K562 (cell line): ENCODE measurements around the gene SC5D. TPM values are rescaled to one million over a fixed set of nuclear protein-coding genes. Genes with fewer than 3 reads are reported as not detected.

Experiments
- ATAC-seq: fragments of 200-7000 bp; cut with Tn5 transposase; 3 replicates; pipeline ENCODE4 v1.9.1; 2020; ENCODE audit warnings: moderate library complexity
- BruUV-seq: library from RNA; stranded (reverse); fragments of 400-500 nt; replicated peaks from 2 replicates; lab custom pipeline; 2021; lab: Mats Ljungman, UMichigan
- CTCF ChIA-PET: fragments of 300-600 bp; formaldehyde crosslinking; extraction: SDS; loops from one replicate; lab custom pipeline; 2021; ENCODE audit warnings: low intra/inter-chr PET ratio; lab: Yijun Ruan, JAX
- POLR2A ChIA-PET: fragments of 300-600, 350-650 bp; sonication (Branson Sonifier 250); formaldehyde crosslinking; extraction: SDS; loops from one replicate; lab custom pipeline; 2021; ENCODE audit warnings: antibody characterized with exemption, inconsistent platforms; lab: Yijun Ruan, JAX
- DNase-seq, 4 experiments: peaks; one replicate each; pipeline versions ENCODE4 v3.0.0 to v3.0.0-alpha.2; 2011 to 2018; ENCODE audit warnings: low spot score in 3 of 4, mixed read lengths in 3 of 4; ENCODE audit errors: extremely low read depth in 1 of 4
- FAIRE-seq: peaks from 2 replicates; lab custom pipeline; 2011; peaks lifted over from hg19 to GRCh38; lab: Jason Lieb, UNC
- H2AFZ ChIP-seq: 2 replicates; pipeline ENCODE4 v1.6.0; 2011; ENCODE audit warnings: low read depth, low read length, control low read depth, inconsistent platforms
- H3K27ac ChIP-seq: fragments of 200-600 bp; 3 replicates; pipeline ENCODE4 v1.8.0; 2011; ENCODE audit warnings: low read depth, mild to moderate bottlenecking, control low read depth, inconsistent platforms, low read length, moderate library complexity, mixed read lengths; ENCODE audit errors: extremely low read depth
- H3K27me3 ChIP-seq, 2 experiments: fragments of 300-600 bp in 1 of 2; 2 replicates in 1 of 2; 3 replicates in 1 of 2; pipeline versions ENCODE4 v1.6.0 to v1.8.0; 2011; ENCODE audit warnings: inconsistent platforms in 2 of 2, low read length in 2 of 2, mild to moderate bottlenecking in 1 of 2, mixed read lengths in 1 of 2, moderate library complexity in 1 of 2; ENCODE audit not compliant: control insufficient read depth in 2 of 2, insufficient read depth in 2 of 2
- H3K36me3 ChIP-seq: fragments of 300-600 bp; 3 replicates; pipeline ENCODE4 v1.8.0; 2011; ENCODE audit warnings: mild to moderate bottlenecking, low read length, inconsistent platforms; ENCODE audit not compliant: control insufficient read depth, insufficient read depth
- H3K4me1 ChIP-seq, 2 experiments: fragments of 200-600 bp in 1 of 2; replicated peaks in 1 of 2; 2 replicates in 1 of 2; 3 replicates in 1 of 2; pipeline versions ENCODE4 v1.5.1 to v1.8.0; 2011; ENCODE audit warnings: inconsistent platforms in 2 of 2, low read length in 2 of 2, mild to moderate bottlenecking in 1 of 2, mixed read lengths in 1 of 2, moderate library complexity in 1 of 2; ENCODE audit not compliant: control insufficient read depth in 2 of 2, insufficient read depth in 2 of 2
- H3K4me2 ChIP-seq: 2 replicates; pipeline ENCODE4 v1.6.1; 2011; ENCODE audit warnings: low read length, control low read depth, inconsistent platforms, mixed read lengths; ENCODE audit not compliant: insufficient read depth
- H3K4me3 ChIP-seq: fragments of 200-600 bp; sonication (generic), shearing (Covaris generic); 2 replicates; pipeline ENCODE4 v1.5.1; 2016; ENCODE audit warnings: control low read depth, inconsistent platforms
- H3K79me2 ChIP-seq: fragments of 200-600 bp; 3 replicates; pipeline ENCODE4 v1.8.0; 2011; ENCODE audit warnings: low read length, inconsistent platforms; ENCODE audit not compliant: control insufficient read depth, insufficient read depth
- H3K9ac ChIP-seq, 2 experiments: 2 replicates each; pipeline versions ENCODE4 v1.6.0 to v1.6.1; 2011; ENCODE audit warnings: low read depth in 2 of 2, low read length in 2 of 2, control low read depth in 1 of 2, inconsistent platforms in 1 of 2, mild to moderate bottlenecking in 1 of 2, mixed read lengths in 1 of 2; ENCODE audit not compliant: insufficient read depth in 1 of 2
- H3K9me1 ChIP-seq: one replicate; pipeline ENCODE4 v1.6.0; 2011; ENCODE audit warnings: inconsistent platforms, mild to moderate bottlenecking, low read length, moderate library complexity; ENCODE audit not compliant: control insufficient read depth, insufficient read depth
- H3K9me3 ChIP-seq: replicated peaks from 2 replicates; pipeline ENCODE4 v1.5.1; 2011; ENCODE audit warnings: low read depth, low read length, inconsistent platforms; ENCODE audit not compliant: control insufficient read depth, insufficient read depth
- H4K20me1 ChIP-seq: replicated peaks from 2 replicates; pipeline ENCODE4 v1.6.1; 2011; ENCODE audit warnings: low read length, inconsistent platforms, mixed read lengths; ENCODE audit not compliant: control insufficient read depth, insufficient read depth
- CCNT2 ChIP-seq: IDR thresholded peaks from 2 replicates; pipeline ENCODE4 v1.6.1; 2011; ENCODE audit warnings: borderline replicate concordance, low read depth, mild to moderate bottlenecking, moderate library complexity, mixed read lengths, low read length; ENCODE audit not compliant: insufficient read length; ENCODE audit errors: extremely low read depth
- FOSL1 ChIP-seq: fragments of 200-800 bp; sonication (Bioruptor generic); conservative IDR thresholded peaks from 2 replicates; pipeline ENCODE4 v1.6.1; 2016; ENCODE audit warnings: missing genetic modification characterization, missing compliant biosample characterization
- WGBS: fragments of 100-300 bp; shearing (Covaris generic); methylation state at CpG from one replicate; pipeline ENCODE4 v1.1.6; 2016; ENCODE audit warnings: low coverage, mixed read lengths; ENCODE audit not compliant: insufficient coverage; ENCODE audit errors: missing lambda C conversion rate; 5-methylcytosine and 5-hydroxymethylcytosine counted together
- in situ Hi-C: fragments of 300-500 bp; cut with MboI; formaldehyde crosslinking; loops from 4 replicates; pipeline ENCODE4 v1.15.0; 2018; ENCODE audit warnings: inconsistent platforms, mixed read lengths
- intact Hi-C: fragments of 100-400 bp; cut with micrococcal nuclease; formaldehyde crosslinking; loops from 2 replicates; pipeline ENCODE4 v1.14.2; 2022
- polyA plus RNA-seq, 8 experiments: library from polyadenylated mRNA; depleted of rRNA in 4 of 8; stranded (reverse) in 5 of 8; unstranded in 3 of 8; fragments of >200 nt; fragmentation: Nextera tagmentation in 2 of 8; fragmentation: Illumina TruSeq in 1 of 8; extraction: Ambion mirVana in 2 of 8; extraction: Trizol in 1 of 8; gene quantifications; 2 replicates each; pipeline versions ENCODE4 v1.2.1 to v1.2.3, GENCODE V29; 2011 to 2014; ENCODE audit warnings: inconsistent platforms in 1 of 8, missing spikeins in 1 of 8
- total RNA-seq, 7 experiments: library from RNA; depleted of rRNA in 6 of 7; stranded (reverse); fragments of >200 nt in 6 of 7; fragmentation: Illumina TruSeq in 2 of 7; extraction: Trizol in 2 of 7; gene quantifications; 2 replicates each; pipeline versions ENCODE4 v1.2.1 to v1.2.3, GENCODE V29; 2011 to 2021; ENCODE audit warnings: low replicate concordance in 1 of 7
- TF ChIP-seq, protein P1 (sequence below): fragments of 450-650 bp; conservative IDR thresholded peaks from 2 replicates; pipeline ENCODE4 v1.6.1; 2016; ENCODE audit warnings: missing genetic modification characterization, low read depth, mild to moderate bottlenecking, control low read depth, missing compliant biosample characterization

Gene SC5D
- total and polyA plus RNA-seq, 9 of the 15 experiments (the other 6 are each of a cell fraction or from before 2014, with no cell fraction given), result 7.6 to 84.0 (median 17.4) TPM

DNA sequence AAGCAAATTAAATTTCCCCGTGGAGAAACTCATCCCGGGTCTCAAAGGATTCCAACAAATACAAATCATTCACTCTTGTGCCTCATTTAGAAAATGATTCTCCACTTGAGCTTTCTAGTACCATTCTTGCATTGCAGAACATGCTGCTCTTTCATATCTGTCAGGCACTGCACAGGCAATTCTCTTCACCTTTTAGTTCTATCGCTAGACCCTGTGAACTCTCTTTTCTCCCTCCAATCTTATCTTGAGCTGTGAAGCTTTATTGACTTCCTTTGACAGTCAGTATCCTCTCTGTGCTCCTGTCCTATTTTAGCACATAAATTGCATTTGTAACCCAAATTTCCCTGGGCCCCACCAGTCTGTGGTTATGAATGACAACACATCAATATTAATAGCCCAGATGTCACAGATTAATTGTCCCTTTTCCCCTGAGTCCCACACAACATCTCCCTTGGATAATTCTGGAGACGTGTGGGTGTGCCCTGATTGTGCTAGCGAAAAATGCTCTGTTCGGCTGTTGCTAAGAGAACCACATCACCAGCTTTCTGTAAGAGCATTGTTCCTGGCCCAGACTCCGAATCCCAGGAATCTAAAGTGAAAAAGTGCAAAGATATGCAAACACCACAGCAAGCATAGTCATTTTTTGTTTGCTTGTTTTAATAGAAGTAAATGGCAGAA, 22.4 kb upstream of the SC5D start:
- no TSS peak for BruUV-seq
- no peak for DNase-seq
- ATAC-seq, result no peak
- no peaks in the 10 kb centered on the region for H4K20me1 ChIP-seq
- H3K27me3 ChIP-seq, result peaks cover 0 to 6% of the 10 kb centered on the region in 2 experiments; a peak in 3 of 5 replicates
- H3K9me1 ChIP-seq, result no peaks in the 10 kb centered on the region
- CTCF ChIA-PET, result no interaction called here
- H3K27ac ChIP-seq, result no peak overlapping the region
- POLR2A ChIA-PET, result no interaction called here
- H3K4me3 ChIP-seq, result no peak overlapping the region
- H3K4me2 ChIP-seq, result no peak overlapping the region
- H3K9me3 ChIP-seq, result no peaks in the 10 kb centered on the region
- FAIRE-seq, result no peak
- H3K4me1 ChIP-seq, result no peaks in the 10 kb centered on the region
- WGBS, result 2% methylated on average over 7 of the region's 7 CpGs
- no peak for TF ChIP-seq FOSL1 (tag)
- H3K79me2 ChIP-seq, result no peaks in the 10 kb centered on the region
- no peak overlapping the region for H2AFZ ChIP-seq
- H3K36me3 ChIP-seq, result no peaks in the 10 kb centered on the region
- in situ Hi-C loops (no loop called here), intact Hi-C loops (no loop called here)
- no peak overlapping the region for H3K9ac ChIP-seq

DNA sequence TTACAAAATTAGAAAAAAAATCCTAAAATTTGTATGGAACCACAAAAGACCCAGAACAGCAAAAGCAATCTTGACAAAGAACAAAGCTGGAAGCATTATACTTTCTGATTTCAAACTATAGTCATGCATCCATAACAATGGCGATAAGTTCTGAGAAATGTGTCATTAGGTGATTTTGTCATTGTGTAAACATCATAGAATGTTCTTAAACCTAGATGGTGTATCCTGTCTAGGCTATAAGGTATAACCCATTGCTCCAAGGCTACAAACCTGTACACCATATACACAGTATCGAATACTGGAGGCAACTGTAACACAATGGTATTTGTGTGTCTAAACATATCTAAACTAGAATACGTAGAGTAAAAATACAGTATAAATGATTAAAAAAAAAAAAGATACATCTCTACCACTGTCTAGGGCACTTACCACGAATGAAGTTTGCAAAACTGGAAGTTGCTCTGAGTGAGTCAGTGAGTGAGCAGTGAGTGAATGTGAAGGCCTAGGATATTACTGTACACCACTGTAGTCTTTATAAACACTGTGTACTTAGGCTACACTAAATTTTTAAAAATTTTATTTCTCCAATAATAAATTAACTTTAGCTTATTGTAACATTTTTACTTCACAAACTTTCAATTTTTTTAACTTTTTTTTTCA, 18.1 kb upstream of the SC5D start:
- Histone ChIP-seq H3K79me2 (no peaks in the 10 kb centered on the region), H3K9me3 (no peaks in the 10 kb centered on the region), H3K4me2 (no peak overlapping the region), H2AFZ (no peak overlapping the region), H3K36me3 (no peaks in the 10 kb centered on the region), H3K27ac (no peak overlapping the region)
- BruUV-seq, result no TSS peak
- DNase-seq (no peak), FAIRE-seq (no peak), ATAC-seq (no peak)
- POLR2A ChIA-PET, result no interaction called here
- TF ChIP-seq CCNT2, result no peak
- TF ChIP-seq, protein P1, sequence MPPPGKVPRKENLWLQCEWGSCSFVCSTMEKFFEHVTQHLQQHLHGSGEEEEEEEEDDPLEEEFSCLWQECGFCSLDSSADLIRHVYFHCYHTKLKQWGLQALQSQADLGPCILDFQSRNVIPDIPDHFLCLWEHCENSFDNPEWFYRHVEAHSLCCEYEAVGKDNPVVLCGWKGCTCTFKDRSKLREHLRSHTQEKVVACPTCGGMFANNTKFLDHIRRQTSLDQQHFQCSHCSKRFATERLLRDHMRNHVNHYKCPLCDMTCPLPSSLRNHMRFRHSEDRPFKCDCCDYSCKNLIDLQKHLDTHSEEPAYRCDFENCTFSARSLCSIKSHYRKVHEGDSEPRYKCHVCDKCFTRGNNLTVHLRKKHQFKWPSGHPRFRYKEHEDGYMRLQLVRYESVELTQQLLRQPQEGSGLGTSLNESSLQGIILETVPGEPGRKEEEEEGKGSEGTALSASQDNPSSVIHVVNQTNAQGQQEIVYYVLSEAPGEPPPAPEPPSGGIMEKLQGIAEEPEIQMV, result no peak
- TF ChIP-seq, all 486 proteins: peak for 0
- CTCF ChIA-PET, result no interaction called here
- in situ Hi-C loops (no loop called here), intact Hi-C loops (no loop called here)
- H3K4me1 ChIP-seq, result no peaks in the 10 kb centered on the region
- no peaks in the 10 kb centered on the region for H4K20me1 ChIP-seq
- WGBS, result 0% methylated on average over 4 of the region's 4 CpGs
- no peak overlapping the region for H3K9ac ChIP-seq
- no peak overlapping the region for H3K4me3 ChIP-seq
- H3K9me1 ChIP-seq, result no peaks in the 10 kb centered on the region
- no peaks in the 10 kb centered on the region; a peak in 2 of 5 replicates for H3K27me3 ChIP-seq
